ENCODE measurements around the gene GMDS. TPM values are rescaled to one million over a fixed set of nuclear protein-coding genes. Genes with fewer than 3 reads are reported as not detected.

The GMDS gene
- total RNA-seq, 1 donor from 2014 or later = 19.9 TPM

DNA sequence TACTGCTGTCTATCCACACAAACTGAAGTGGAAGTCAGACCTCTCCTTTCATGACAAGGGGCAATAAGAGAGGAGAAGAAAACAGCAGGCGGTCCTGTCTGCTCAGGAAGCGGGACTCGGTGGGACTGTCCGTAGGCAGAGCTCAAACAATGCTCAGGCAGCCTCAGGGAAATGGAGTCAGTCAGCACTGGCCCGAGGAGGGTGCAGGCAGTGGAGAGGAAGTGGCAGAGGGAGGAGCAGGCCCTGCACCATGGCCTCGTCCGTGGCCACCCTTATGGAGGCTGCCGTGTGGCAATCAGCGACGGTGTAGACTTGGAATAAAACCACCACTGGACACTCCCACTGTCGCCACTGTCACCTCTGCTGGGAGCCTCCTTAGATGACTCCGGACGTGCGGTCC is 616.1 kb downstream of the GMDS start:
- intact Hi-C loops (cut with DNase I) = loop anchor here (5.0 kb wide), 1 partner anchor 188 kb away; no protein-coding TSS in a partner anchor
- Histone ChIP-seq H3K27ac (peak overlapping the region; percentile 96 to 100), H3K4me1 (peaks cover under 1 to 30% of the 10 kb centered on the region in 2 donors), H3K36me3 (no peaks in the 10 kb centered on the region), H3K9me3 (no peaks in the 10 kb centered on the region), H3K4me3 (peak overlapping the region in 1 of 2 donors; percentile 94), H3K27me3 (no peaks in the 10 kb centered on the region)
- no peak for DNase-seq (ENCODE audit: low spot score in 2 of 2)
- no peak for TF ChIP-seq CTCF (IDR thresholded peaks at IDR 0.05)

DNA sequence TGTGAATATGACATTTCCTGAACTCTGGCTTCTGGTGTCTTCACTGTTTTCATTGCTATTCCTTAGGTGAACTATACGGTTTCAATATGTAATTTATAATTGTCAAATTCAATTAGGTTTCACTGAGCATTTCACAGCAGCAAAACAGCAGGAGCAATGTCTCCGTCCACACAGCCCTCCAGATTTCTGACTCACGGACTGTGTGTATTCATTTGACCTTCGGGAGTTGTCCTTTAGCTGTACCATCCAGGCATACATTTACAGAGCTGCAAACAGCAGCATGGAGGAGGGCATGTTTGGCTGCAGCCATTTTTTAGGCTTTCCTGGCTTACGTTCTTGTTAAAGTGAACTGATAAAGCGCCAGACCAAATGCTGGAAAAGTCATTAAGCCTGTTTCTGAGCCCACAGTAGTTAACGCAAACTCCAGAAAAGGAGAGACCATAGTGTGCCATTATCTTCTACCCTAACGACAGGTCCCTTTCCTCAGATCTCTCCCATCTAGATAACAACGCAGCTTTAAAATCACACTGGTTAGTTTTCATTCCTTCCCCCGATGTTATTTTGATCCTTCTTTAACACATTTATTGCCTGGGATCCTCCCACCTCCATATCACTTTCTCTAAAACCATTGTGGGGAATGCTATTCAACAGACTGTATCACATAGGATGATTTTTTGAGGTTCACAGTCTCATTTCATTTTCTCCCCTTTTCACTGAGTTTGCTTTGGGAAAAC is 617.4 kb downstream of the GMDS start:
- Histone ChIP-seq H3K27me3 (no peaks in the 10 kb centered on the region), H3K36me3 (no peaks in the 10 kb centered on the region), H3K27ac (peak overlapping the region; percentile 96 to 100), H3K4me3 (peak overlapping the region in 1 of 2 donors; percentile 94), H3K9me3 (no peaks in the 10 kb centered on the region), H3K4me1 (peaks cover 2 to 28% of the 10 kb centered on the region in 2 donors)
- intact Hi-C loops (cut with DNase I) = loop anchor here (5.0 kb wide), 1 partner anchor 189 kb away; no protein-coding TSS in a partner anchor
- no peak for TF ChIP-seq CTCF (IDR thresholded peaks at IDR 0.05)
- DNase-seq (ENCODE audit: low spot score in 2 of 2) = no peak

DNA sequence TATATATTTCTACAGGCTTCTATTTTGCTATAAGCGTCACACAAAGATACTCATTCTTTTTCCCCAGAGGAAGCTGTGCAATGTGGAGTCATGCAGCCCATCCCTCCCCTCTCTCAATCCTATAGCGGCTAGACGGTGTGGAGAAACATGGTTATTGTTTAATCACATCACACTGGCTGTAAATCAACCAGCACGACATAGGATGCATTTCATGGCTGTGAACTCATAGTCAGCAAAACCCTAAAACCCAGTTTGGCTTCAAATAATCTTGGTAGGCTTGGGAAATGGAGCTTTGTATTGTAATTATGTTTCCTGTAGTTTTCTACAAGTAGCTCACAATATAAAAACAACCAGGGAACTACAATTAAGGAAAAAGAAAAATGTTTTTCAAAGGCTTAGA is 618.9 kb downstream of the GMDS start:
- Histone ChIP-seq H3K4me1 (peaks cover 6 to 41% of the 10 kb centered on the region in 2 donors), H3K27ac (peak overlapping the region; percentile 96 to 100), H3K9me3 (no peaks in the 10 kb centered on the region), H3K27me3 (no peaks in the 10 kb centered on the region), H3K4me3 (peak overlapping the region; percentile 72 to 94), H3K36me3 (no peaks in the 10 kb centered on the region)
- no peak for DNase-seq (ENCODE audit: low spot score in 2 of 2)
- TF ChIP-seq CTCF (IDR thresholded peaks at IDR 0.05) = no peak
- intact Hi-C loops (cut with DNase I) = loop anchor here (5.0 kb wide), 1 partner anchor 191 kb away; no protein-coding TSS in a partner anchor

DNA sequence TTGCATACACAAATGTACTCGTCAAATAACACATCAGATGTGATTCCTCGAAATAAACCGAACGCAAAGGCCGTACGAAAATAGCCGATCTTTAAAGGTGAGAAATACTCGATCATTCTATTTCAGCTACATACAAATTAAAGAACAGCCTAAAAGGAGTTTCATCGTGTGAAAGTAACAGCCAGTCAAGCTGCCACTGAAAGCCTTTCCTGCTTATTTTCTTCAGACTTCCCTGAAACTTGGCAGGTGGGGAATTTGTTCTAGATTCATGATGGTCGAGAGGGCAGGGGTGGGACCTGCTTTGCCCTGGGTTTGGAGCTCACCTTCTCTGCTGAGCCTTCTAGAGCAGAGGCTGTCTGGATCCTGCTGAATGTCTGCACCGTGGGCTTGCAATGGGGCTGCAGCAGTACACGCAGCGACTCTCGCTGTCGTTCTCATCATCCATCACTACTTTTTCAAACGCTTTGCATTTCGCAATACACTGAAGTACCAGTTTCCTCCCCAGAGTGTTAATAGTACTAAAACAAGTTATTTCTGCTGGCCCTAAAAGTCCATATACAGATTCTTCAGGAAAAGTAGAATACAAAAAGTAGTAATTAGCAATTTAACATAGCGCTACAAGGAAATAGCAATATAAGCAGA is 619.5 kb downstream of the GMDS start:
- H3K36me3 ChIP-seq = no peaks in the 10 kb centered on the region
- H3K27ac ChIP-seq = peak overlapping the region; percentile 96 to 100
- TF ChIP-seq CTCF (IDR thresholded peaks at IDR 0.05) = no peak
- no peak for DNase-seq (ENCODE audit: low spot score in 2 of 2)
- no peaks in the 10 kb centered on the region for H3K27me3 ChIP-seq
- intact Hi-C loops (cut with DNase I) = loop anchor here (2.0 to 5.0 kb wide), 4 partner anchors 61 to 259 kb away; no protein-coding TSS in a partner anchor
- H3K9me3 ChIP-seq = no peaks in the 10 kb centered on the region
- H3K4me3 ChIP-seq = peak overlapping the region; percentile 72 to 94
- H3K4me1 ChIP-seq = peaks cover 6 to 41% of the 10 kb centered on the region in 2 donors

DNA sequence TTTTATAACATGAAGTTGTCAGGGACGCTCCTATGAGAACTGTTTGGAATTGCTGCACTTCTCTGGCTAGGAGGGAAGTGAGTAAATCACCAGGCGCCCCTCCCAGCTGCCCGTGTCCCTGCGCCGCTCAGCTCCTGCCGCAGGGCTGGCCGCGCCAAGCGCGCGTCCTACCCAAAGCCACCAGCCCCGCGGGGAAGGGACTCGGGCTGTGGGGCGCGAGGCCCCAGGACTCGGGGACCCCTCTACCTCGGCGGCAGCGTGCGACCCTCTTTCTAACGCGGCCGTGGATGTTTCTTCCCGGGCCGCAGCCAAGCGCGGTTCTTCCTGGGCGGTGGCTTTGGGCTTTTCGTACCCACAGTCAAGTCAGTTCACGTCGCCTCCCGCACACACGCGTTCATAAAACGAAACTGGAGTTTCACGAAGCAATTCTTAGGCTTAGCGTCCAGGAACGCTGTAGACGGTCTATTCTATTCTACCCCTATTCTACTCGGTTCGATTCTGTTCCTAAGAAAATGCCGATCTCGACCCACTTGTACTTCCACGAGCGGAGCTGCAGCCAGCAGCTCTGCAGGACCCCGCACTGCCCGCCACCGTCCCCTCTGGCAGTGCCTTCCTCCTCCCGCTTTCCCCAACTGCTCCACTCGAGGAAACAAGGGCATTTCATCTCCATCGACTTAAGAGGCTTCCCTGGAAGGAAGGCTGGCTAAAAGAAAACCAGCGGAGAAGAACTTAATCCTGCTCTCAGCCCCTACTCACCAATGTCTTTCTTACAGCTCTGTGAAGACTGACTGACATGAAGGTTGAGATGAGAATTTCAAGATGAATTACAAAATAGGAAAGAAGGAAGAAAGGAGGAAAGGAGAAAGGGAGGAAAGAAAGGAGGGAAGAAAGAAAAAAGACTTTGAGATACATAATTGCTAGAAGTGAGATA is 620.3 kb downstream of the GMDS start:
- no peak for TF ChIP-seq CTCF (IDR thresholded peaks at IDR 0.05)
- Histone ChIP-seq H3K36me3 (no peaks in the 10 kb centered on the region), H3K4me1 (peaks cover 6 to 37% of the 10 kb centered on the region in 2 donors), H3K27me3 (no peaks in the 10 kb centered on the region), H3K4me3 (peak overlapping the region; percentile 72 to 94), H3K9me3 (no peaks in the 10 kb centered on the region), H3K27ac (peak overlapping the region; percentile 96 to 100)
- intact Hi-C loops (cut with DNase I) = loop anchor here (2.0 to 5.0 kb wide), 7 partner anchors 62 to 1007 kb away; no protein-coding TSS in a partner anchor
- no peak for DNase-seq (ENCODE audit: low spot score in 2 of 2)
